CD4-positive, alpha-beta T cell treated with Interleukin-2 at 100 ng/mL for 4 hours (primary cell): ENCODE data around the gene MEGF6.

ENCODE experiments used
- DNase-seq: peaks from one replicate; pipeline ENCODE4 v3.0.0-alpha.2; 2020; ENCODE audit warnings: low spot score

Gene MEGF6

GRCh38 chr1:3539707-3540425 lies 71.4 kb downstream of the MEGF6 start:
- no peak for DNase-seq

- DNase-seq = no peak
Observed at GRCh38 chr1:3537359-3537758, 73.9 kb downstream of the MEGF6 start.

- no peak for DNase-seq
Observed at GRCh38 chr1:3536420-3537195, 74.7 kb downstream of the MEGF6 start.

- no peak for DNase-seq
Observed at GRCh38 chr1:3535732-3536131, 75.6 kb downstream of the MEGF6 start.

GRCh38 chr1:3534803-3535637 lies 76.3 kb downstream of the MEGF6 start:
- DNase-seq = no peak

GRCh38 chr1:3533067-3534048 lies 78.0 kb downstream of the MEGF6 start:
- no peak for DNase-seq

- no peak for DNase-seq
Observed at GRCh38 chr1:3531928-3532327, 79.4 kb downstream of the MEGF6 start.

GRCh38 chr1:3530926-3531818 lies 80.1 kb downstream of the MEGF6 start:
- peak; percentile 84 for DNase-seq

- peak; percentile 1 for DNase-seq
Observed at GRCh38 chr1:3530086-3530925, 81.0 kb downstream of the MEGF6 start.

GRCh38 chr1:3529099-3529729 lies 82.1 kb downstream of the MEGF6 start:
- no peak for DNase-seq

GRCh38 chr1:3527774-3528173 lies 83.5 kb downstream of the MEGF6 start:
- DNase-seq = no peak

GRCh38 chr1:3525551-3526482 lies 85.5 kb downstream of the MEGF6 start:
- DNase-seq = no peak

- DNase-seq = no peak
Observed at GRCh38 chr1:3524556-3525203, 86.6 kb downstream of the MEGF6 start.

- no peak for DNase-seq
Observed at GRCh38 chr1:3523980-3524379, 87.3 kb downstream of the MEGF6 start.

- DNase-seq = no peak
Observed at GRCh38 chr1:3522564-3523265, 88.6 kb downstream of the MEGF6 start.

- DNase-seq = no peak
Observed at GRCh38 chr1:3522112-3522511, 89.2 kb downstream of the MEGF6 start.

GRCh38 chr1:3521426-3521825 lies 89.9 kb downstream of the MEGF6 start:
- no peak for DNase-seq
